IPS DF 4.7 (cell line): Measurements from ENCODE around the gene ZDHHC21.
"Not testable (repeated sequence)": the region's sequence is repeated elsewhere in the genome, so short reads cannot be mapped to it uniquely, and the experiment has no call there.

ENCODE experiments used
- DNase-seq: peaks from one replicate; pipeline ENCODE4 v3.0.0-alpha.2; 2013; ENCODE audit warnings: low spot score; ENCODE audit errors: extremely low read depth

ZDHHC21 gene

DNA sequence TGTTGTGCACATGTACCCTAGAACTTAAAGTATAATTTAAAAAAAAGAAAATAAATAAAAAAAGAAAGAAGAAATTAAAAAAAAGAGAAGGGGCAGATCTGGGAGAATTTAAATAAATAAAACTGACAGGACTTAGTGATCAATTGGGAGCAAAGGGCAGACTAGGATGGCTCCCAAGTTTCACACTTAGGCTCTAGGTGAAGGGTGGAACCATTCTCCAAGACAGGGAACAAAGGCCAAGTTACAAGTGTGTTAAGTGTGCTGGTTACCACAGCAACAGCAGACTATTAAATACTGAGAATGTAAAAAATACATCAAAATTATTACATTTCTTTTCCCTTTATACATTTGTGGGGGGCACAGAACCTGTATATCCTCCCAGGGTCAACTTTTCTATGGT lies 7.1 kb downstream of the ZDHHC21 start:
- DNase-seq = no peak

DNA sequence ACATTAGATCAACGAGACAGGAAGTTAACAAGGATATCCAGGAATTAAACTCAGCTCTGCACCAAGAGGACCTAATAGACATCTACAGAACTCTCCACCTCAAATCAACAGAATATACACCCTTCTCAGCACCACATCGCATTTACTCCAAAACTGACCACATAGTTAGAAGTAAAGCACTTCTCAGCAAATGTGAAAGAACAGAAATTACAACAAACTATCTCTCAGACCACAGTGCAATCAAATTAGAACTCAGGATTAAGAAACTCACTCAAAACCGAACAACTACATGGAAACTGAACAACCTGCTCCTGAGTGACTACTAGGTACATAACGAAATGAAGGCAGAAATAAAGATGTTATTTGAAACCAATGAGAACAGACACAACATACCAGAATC lies 10.6 kb downstream of the ZDHHC21 start:
- DNase-seq = not testable (repeated sequence)

DNA sequence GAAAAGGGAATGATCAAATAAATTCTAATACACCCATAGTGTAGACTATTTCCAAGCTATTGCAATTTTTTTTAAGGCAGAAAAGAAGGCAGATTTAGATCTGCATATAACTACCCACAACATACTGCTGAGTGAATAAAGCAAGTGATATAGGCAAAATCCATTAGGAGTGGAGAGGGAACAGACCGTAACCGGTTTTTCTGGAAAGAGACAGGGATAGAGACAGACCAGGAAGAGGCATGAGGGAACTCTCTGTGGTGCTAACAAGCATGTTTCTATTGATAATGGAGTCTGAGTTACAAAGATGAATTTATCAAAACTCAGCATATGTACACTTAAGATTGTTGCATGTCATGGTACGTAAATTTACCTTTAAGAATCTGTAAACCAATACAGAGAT lies 14.5 kb downstream of the ZDHHC21 start:
- no peak for DNase-seq

DNA sequence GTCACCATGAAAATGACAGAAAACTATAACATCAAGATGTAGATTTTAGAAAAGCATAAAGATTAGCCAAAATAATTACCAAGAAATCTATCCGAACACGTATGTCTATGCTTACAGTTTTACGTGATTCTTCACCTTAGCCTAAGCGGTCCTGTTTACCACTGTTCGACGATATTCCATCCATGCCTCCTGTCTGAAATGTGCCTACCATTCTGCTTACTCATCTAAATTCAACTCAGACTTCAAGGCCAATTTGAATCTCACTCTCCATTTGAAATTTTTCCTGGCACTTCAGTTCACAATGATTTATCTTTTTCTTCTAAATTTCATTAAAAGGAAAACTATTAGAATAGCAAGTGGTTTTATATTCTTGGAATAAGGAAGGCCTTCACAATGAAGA lies 15.4 kb downstream of the ZDHHC21 start:
- DNase-seq = no peak

DNA sequence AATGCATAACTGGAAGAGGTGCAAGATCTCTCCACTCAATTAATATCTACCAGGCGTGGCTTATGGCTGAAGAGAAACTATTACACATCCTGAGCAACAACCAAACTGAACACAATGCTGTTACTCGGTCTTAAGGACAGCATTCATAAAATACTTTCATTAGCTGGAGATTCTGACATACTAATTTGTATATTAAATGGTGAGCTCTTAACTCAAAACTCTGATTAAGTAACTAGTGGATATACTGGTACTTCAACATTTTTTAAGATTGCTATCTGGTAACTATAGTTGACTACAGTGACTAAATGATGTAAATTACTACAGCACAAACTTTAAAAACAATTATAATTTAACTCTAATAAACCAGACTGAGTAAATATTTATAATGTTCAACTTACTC lies 15.8 kb downstream of the ZDHHC21 start:
- no peak for DNase-seq

DNA sequence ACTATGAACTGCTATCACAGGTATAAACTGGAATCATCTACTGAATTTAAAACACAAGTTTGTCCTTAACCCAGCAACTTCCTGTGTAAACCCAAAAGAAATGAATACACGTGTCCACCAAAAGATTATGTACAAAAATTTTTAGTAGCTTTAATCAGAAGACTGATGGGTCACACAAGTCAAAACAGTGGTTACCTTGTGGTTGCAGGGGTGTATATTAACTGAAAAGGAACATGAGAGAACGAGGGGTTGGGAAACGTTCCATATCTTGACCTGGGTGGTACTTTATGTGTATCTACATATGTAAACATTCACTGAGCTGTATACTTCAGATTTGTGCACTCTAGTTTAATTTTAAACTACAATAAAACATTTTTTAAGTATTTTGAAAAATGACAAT lies 18.6 kb downstream of the ZDHHC21 start:
- DNase-seq = no peak

DNA sequence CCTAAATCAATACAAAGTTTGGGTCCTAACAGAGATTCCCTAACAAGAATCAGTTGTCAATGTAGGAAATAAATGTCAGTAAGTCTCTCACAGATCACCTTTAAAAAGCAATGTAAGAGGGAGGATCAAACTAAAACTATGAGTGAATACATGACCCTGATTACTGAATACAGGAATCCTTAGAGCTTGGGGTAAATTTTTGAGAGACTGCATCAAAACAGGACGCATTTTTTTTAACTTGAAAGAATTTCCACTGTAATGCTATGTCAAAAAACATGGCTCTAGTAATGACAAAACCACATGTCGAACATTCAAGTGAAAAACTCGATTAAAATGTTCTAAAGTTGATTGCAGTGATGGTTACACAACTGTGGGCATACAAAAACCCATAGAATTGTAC lies 21.9 kb downstream of the ZDHHC21 start:
- DNase-seq = no peak

DNA sequence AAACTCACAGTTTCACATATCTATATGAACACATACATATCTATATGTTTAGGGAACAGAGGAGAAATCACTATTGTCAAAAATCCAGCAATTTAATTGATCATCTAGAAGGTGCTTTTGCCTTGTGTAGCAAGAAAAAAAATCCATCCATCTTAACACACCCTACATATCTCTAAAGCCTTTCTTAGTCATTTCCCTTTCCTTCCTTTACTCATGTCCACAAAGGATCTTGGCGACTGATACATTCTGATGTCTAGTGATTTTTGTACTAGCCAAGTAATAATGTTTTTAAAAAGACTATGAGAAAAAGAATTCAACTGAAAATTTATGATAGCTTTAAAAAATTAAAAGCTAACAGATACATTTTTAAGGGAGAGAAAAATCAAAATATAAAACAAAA lies 22.5 kb downstream of the ZDHHC21 start:
- DNase-seq = no peak

DNA sequence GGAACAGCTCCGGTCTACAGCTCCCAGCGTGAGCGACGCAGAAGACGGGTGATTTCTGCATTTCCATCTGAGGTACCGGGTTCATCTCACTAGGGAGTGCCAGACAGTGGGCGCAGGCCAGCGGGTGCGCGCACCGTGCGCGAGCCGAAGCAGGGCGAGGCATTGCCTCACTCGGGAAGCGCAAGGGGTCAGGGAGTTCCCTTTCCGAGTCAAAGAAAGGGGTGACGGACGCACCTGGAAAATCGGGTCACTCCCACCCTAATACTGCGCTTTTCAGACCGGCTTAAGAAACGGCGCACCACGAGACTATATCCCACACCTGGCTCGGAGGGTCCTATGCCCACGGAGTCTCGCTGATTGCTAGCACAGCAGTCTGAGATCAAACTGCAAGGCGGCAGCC lies 29.2 kb downstream of the ZDHHC21 start:
- DNase-seq = not testable (repeated sequence)

DNA sequence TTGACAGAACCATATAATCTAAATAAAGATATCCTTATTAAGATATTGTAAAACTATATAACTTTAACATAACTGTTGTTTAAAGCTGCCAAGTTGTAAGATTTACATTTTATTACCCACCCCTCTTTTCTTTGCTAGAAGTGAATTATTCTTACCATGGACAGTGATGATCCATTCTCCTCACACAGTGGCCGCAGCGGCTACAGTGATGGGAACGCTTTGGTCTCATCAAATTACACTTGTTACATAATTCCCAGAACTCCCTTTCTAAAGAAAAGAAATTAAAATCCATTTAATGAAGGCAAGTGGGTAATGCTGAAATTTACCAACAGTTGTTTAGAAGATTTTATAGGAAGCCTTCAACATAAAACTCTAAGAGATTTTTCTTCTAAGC lies 31.2 kb downstream of the ZDHHC21 start:
- no peak for DNase-seq

DNA sequence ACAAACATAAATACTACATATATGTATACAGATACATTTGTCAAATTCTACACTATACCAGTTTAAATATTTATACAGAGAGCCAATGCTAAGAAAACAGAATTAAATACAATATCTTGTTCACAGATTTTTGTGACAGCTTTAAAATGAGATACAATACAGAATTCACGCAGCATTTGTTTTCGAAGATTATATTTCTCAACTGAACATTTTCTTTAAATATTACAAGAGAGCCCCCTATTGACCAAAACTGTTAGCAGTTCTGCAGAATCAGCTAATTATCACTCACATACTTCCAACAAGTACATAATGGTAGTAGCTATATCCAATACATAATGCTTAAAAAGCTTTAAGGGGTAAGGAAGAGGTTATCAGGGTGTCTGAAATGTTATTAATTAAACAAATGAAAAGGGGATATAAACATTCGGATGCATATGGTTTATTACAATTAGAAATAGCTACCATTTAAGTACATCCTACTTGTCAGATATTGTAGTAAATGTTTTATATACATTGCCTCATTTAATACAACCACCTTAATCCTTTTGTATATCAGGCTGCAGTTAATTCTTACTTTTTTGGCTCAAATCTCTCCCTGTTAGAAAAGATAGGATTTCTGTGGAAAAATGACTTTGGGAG lies 31.7 kb downstream of the ZDHHC21 start:
- DNase-seq = no peak

DNA sequence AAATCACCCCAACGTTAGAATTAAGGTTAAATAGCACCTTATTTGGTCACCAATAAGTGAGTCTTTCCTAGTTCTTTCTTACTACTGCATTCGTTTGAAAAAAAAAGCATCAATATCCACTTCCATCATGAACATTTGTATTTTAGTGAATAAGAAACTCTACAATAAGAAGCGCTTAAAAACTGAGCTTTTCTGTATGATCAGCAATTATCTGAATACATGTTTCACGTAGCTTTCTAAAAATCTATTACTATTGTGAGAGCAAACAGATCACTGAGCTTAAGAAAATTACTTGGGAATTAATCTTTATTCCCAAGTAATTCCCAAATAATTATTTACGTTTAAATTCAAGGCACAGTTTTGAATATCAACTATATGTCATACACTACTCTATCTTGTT lies 32.5 kb downstream of the ZDHHC21 start:
- no peak for DNase-seq

DNA sequence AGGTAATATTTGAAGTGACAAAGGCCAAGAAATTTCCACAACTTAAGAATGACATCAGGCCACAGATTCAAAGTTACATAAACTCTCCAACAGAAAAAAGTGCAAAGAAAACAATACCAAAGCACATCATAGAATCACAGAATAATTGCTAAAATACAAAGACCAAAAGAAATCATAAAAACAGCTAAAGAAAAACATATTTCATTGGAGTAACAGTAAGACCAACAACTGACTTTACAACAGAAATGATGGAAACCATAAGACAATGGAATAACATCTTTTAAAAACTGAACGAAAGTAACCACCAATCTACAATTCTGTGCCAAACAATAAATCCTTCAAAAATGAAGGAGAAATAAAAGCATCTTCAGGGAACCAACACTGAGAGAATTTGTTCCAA lies 38.3 kb downstream of the ZDHHC21 start:
- no peak for DNase-seq

DNA sequence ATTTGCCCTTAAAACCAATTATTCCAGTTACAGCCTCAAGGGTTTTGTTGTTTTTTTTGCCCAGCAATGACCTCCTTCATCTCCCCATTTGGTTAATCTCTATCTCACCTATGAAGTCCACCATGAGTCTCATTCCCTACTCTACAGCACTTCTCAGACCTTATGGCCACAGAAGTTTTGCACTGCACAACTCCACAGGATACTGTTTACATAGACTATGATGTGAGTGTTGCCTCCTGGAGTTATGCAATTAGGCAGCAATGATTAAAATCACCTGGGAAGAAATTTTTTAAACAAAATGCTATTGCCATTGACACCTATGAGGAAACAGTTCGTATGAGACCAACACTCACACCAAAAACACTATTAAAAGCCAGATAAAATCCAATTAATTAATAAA lies 39.7 kb downstream of the ZDHHC21 start:
- DNase-seq = no peak

DNA sequence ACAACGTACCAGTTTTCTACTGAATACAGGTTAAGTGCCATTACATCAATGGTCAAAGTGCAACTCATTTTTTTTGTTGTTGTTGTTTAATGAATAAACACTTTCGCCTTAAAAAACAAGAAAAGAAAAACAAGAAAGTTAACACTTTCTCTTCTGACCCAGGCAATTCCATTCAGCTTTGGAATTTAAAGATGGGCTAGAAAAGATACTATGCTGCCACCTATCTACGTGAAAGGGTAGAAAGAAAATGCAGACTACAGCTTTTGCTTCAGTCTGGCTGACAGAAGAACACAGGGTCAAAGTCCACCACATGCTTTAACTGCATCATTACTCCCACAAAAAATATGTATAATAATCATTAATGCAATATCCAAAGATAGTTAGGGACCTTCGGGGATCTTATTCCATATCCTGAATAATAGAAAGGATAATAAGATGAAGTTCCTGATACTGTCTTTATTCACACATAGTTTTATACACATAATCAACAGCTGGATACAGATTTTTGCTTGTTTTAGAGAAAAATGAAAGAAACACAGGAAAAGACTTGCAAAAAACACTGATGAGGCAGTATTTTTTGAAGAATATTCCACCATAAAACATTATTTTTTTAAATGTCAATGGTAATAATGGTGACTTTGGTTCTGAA lies 40.4 kb downstream of the ZDHHC21 start:
- no peak for DNase-seq

DNA sequence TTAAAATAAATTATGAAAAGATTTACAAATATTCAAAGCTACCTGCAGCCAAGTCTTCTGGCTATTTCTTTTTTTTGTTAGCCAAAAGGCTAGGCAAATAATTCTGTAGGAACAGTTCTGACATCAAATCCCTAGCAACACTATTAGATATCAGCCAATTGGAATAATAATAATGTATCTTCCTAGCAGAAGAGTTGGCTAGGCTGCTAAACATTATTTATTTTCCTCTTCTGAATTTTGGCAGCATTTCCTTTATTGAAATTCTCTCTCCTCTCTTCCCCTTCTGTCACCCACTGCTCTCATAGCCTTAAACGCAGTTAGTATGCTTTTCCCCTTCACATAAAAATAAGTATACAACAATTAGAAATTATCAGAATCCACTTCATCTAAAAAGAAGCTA lies 42.6 kb downstream of the ZDHHC21 start:
- no peak for DNase-seq

DNA sequence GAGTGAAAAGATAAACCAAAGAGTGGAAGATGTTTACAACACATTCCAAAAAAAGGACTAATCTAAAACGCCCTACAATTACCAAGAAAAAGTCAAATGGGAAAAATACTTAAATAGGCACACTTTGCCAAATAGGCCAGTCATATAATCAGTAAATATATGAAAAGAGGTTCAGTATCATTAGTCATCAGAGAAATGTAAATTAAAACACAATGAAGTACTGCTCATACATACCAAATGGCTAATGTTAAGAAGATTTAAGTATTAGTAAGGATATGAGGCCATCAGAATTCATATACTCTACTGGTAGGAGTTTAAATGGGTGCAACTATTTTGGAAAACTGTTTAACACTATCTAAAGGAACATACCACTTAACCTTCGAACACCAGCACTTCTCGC lies 47.6 kb downstream of the ZDHHC21 start:
- no peak for DNase-seq

DNA sequence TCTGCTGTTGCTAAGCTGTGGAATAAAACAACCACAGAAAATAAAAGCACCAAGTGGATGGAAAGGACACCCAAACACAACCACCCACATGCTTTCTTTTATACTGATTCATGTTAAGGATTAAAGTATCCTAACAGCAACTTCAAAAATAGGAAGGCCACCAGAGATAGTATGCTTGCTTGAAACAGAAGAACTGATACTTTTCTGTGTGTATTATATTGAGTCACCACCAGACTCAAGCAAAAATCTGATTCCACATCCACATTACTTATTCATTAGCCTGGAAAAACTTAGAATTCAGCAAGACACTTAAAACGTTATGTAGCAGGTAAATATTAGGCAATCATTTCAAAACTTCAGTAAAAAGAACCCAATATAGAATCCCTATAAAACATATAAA lies 52.3 kb downstream of the ZDHHC21 start:
- DNase-seq = no peak

DNA sequence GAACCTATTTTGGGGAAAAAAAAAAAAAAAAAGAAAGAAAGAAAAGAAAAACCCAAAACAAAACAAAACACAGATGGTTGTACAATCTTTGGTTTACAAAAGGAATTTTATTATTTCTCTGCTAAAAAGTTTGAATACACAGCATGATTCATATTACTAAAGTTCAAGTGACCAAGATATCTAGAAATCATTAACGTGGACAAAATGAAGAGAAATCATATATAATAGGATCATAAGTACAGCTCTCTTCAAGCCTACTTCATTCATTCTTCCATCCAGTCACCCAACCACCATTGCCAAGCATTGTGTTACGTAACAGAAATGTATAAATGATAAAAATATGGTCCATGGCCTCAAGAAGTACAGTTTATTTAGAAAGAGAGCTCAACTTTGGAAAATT lies 52.9 kb downstream of the ZDHHC21 start:
- DNase-seq = no peak

DNA sequence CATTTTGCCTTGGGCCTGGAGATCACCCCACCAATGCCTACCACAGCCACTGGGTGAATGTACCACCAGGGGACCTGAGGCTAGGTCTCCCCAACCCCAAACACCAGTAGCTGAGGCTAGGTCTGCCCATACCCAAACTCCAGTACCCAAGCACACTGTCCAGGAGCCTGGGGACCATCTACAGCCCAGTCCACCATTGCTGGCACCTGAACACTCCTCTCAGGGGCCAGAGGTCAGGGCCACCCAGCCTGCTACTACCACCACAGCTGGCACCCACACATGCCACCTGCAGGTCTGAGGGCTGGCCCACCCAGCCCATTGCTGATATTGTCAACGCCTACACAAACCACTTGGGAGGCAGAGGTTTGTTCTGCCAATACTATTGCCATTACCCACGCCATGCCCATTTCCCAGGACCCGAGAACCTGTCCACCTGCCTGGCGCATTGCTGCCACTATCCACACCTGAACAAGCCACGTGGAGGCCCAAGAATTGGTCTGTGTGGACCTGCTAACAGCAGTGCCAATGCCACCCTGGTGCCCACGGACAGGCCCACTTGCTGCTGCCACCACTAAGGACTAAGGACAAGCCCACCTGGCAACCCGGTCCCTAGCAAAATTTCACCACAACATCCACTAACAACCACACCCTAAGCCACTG lies 59.2 kb downstream of the ZDHHC21 start:
- DNase-seq = no peak

DNA sequence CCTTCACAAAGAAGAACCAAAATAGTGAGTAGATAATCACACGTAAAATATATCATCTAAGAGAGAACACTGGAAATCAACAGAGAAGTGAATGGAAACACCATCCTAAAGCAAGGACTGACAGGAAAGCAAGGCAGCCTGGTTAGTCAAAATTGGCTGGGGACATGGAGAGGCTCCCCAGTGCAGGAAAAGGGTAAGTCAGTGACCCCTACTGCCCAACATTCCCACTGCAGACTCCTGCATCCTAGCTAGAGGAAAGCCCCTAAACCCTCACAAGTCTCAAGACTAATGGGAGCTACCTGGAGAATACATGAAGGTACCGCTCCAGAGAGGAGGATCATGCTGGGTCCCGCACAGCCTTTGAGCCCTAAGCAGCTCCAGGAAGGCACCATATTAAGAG lies 60.1 kb downstream of the ZDHHC21 start:
- DNase-seq = no peak

DNA sequence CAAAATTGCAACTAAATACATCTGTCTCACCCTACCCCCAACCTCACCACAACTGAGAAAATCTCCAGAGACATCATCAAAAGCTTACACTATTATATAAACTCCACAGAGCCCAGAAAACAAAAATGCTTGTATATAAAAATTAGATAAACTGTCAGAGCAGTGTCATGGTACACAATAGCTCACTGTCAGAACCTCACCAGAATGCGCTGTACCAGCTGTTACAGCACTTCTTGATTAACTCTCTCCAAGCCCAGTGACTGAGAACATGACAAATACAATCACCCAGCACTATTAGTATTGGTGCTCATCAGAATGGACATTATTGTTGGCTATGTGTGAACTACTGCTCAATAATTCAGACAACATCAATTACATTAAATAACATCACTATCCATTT lies 65.7 kb downstream of the ZDHHC21 start:
- DNase-seq = no peak

DNA sequence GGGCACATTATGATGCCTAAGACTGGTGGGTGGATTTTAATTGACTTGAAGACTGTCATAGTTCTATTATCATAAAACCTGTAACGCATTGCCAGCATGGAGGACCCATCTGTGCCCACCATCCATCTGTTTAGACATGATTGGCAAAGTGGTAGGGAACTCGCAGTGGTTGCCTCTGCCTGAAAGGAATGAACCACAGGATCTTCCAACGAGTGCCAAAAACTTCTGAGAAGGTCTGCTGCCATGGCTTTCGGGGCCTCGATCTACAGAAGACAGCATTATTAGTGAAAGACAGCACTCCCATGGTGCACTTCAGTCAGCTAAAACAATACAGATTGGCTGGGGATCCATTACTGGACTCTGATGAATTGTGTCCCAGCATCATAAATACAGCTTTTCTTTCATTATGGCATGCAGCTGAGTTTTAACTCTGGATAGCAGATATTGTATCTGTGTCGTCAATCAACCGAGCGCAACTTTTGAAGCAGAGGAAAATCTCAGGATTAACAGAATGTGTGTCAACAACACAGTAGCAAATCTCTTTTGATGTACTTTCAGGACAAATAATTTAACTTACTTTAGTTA lies 74.3 kb downstream of the ZDHHC21 start:
- DNase-seq = no peak
